Measurements from ENCODE around the gene ICAM1. TPM values are rescaled to one million over a fixed set of nuclear protein-coding genes. Genes with fewer than 3 reads are reported as not detected.

Gene ICAM1
- total and polyA plus RNA-seq, 2 of the 8 experiments (the other 6 are each of a cell fraction or from before 2014, with no cell fraction given), result 4.0 to 9.4 TPM

GRCh38 chr19:10290357-10290875 lies 19.5 kb downstream of the ICAM1 start (continued):
- TF ChIP-seq, protein P1, sequence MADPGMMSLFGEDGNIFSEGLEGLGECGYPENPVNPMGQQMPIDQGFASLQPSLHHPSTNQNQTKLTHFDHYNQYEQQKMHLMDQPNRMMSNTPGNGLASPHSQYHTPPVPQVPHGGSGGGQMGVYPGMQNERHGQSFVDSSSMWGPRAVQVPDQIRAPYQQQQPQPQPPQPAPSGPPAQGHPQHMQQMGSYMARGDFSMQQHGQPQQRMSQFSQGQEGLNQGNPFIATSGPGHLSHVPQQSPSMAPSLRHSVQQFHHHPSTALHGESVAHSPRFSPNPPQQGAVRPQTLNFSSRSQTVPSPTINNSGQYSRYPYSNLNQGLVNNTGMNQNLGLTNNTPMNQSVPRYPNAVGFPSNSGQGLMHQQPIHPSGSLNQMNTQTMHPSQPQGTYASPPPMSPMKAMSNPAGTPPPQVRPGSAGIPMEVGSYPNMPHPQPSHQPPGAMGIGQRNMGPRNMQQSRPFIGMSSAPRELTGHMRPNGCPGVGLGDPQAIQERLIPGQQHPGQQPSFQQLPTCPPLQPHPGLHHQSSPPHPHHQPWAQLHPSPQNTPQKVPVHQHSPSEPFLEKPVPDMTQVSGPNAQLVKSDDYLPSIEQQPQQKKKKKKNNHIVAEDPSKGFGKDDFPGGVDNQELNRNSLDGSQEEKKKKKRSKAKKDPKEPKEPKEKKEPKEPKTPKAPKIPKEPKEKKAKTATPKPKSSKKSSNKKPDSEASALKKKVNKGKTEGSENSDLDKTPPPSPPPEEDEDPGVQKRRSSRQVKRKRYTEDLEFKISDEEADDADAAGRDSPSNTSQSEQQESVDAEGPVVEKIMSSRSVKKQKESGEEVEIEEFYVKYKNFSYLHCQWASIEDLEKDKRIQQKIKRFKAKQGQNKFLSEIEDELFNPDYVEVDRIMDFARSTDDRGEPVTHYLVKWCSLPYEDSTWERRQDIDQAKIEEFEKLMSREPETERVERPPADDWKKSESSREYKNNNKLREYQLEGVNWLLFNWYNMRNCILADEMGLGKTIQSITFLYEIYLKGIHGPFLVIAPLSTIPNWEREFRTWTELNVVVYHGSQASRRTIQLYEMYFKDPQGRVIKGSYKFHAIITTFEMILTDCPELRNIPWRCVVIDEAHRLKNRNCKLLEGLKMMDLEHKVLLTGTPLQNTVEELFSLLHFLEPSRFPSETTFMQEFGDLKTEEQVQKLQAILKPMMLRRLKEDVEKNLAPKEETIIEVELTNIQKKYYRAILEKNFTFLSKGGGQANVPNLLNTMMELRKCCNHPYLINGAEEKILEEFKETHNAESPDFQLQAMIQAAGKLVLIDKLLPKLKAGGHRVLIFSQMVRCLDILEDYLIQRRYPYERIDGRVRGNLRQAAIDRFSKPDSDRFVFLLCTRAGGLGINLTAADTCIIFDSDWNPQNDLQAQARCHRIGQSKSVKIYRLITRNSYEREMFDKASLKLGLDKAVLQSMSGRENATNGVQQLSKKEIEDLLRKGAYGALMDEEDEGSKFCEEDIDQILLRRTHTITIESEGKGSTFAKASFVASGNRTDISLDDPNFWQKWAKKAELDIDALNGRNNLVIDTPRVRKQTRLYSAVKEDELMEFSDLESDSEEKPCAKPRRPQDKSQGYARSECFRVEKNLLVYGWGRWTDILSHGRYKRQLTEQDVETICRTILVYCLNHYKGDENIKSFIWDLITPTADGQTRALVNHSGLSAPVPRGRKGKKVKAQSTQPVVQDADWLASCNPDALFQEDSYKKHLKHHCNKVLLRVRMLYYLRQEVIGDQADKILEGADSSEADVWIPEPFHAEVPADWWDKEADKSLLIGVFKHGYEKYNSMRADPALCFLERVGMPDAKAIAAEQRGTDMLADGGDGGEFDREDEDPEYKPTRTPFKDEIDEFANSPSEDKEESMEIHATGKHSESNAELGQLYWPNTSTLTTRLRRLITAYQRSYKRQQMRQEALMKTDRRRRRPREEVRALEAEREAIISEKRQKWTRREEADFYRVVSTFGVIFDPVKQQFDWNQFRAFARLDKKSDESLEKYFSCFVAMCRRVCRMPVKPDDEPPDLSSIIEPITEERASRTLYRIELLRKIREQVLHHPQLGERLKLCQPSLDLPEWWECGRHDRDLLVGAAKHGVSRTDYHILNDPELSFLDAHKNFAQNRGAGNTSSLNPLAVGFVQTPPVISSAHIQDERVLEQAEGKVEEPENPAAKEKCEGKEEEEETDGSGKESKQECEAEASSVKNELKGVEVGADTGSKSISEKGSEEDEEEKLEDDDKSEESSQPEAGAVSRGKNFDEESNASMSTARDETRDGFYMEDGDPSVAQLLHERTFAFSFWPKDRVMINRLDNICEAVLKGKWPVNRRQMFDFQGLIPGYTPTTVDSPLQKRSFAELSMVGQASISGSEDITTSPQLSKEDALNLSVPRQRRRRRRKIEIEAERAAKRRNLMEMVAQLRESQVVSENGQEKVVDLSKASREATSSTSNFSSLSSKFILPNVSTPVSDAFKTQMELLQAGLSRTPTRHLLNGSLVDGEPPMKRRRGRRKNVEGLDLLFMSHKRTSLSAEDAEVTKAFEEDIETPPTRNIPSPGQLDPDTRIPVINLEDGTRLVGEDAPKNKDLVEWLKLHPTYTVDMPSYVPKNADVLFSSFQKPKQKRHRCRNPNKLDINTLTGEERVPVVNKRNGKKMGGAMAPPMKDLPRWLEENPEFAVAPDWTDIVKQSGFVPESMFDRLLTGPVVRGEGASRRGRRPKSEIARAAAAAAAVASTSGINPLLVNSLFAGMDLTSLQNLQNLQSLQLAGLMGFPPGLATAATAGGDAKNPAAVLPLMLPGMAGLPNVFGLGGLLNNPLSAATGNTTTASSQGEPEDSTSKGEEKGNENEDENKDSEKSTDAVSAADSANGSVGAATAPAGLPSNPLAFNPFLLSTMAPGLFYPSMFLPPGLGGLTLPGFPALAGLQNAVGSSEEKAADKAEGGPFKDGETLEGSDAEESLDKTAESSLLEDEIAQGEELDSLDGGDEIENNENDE (IDR thresholded peaks at IDR 0.05; ENCODE audit: insufficient replicate concordance, low read length), result no peak
- TF ChIP-seq FOSL1 (IDR thresholded peaks at IDR 0.05; ENCODE audit: insufficient read depth, low read depth, low read length) (no peak), KDM4A (IDR thresholded peaks at IDR 0.05; ENCODE audit: low read depth, low read length, severe bottlenecking) (peak; percentile 45), YY1 (IDR thresholded peaks at IDR 0.05; ENCODE audit: low read depth, low read length) (no peak), TBP (IDR thresholded peaks at IDR 0.05; ENCODE audit: low read depth, low read length) (no peak), RAD21 (IDR thresholded peaks at IDR 0.05 in 1 of 2, conservative IDR thresholded peaks at IDR 0.05 in 1 of 2; ENCODE audit: low read depth in 2 of 2, low read length in 2 of 2) (no peak), TCF12 (IDR thresholded peaks at IDR 0.05; ENCODE audit: low read depth, low read length) (no peak), MAFK (IDR thresholded peaks at IDR 0.05; ENCODE audit: low read depth, low read length) (no peak), EP300 (IDR thresholded peaks at IDR 0.05; ENCODE audit: borderline replicate concordance in 1 of 2, low read depth in 2 of 2, low read length in 2 of 2) (no peak), SIN3A (conservative IDR thresholded peaks at IDR 0.05 in 1 of 2, IDR thresholded peaks at IDR 0.05 in 1 of 2; ENCODE audit: low read depth in 1 of 2, low read length in 2 of 2) (0 out of 4 replicates have a peak, but pooled peaks of 1 of the 2 experiments have one; percentile 19)

All from H1 (cell line).